Measurements from ENCODE around the gene CD59.
"Not testable (repeated sequence)": the region's sequence is repeated elsewhere in the genome, so short reads cannot be mapped to it uniquely, and the experiment has no call there.

CD59 gene

DNA sequence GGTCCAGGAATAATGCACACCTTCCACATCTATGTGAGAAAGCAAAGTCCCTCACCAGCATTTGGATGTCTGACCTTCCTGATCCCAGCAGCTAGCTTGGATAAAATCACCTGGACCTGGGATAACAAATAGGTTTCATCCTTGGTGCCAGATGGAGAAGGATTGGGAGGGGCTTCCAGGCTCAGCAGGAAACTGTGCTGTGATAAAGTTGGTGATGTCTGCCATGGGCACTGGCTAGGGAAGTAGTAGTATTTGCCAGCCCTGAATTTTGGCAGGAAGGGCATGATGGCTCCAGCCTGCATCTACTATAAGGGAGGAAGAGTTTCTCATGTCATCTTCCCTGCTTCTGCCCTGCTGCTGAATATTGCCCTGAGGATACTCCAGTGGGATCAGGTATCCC, 73.1 kb downstream of the CD59 start:
- no peak overlapping the region for H3K27ac ChIP-seq
- no peaks in the 10 kb centered on the region for H3K9me3 ChIP-seq
- H3K4me1 ChIP-seq (ENCODE audit: control insufficient read depth in 1 of 2, insufficient read depth in 1 of 2, low read depth in 1 of 2, low read length in 1 of 2), result no peaks in the 10 kb centered on the region
- H3K27me3 ChIP-seq, result peaks cover 37% of the 10 kb centered on the region
- TF ChIP-seq, protein P1, sequence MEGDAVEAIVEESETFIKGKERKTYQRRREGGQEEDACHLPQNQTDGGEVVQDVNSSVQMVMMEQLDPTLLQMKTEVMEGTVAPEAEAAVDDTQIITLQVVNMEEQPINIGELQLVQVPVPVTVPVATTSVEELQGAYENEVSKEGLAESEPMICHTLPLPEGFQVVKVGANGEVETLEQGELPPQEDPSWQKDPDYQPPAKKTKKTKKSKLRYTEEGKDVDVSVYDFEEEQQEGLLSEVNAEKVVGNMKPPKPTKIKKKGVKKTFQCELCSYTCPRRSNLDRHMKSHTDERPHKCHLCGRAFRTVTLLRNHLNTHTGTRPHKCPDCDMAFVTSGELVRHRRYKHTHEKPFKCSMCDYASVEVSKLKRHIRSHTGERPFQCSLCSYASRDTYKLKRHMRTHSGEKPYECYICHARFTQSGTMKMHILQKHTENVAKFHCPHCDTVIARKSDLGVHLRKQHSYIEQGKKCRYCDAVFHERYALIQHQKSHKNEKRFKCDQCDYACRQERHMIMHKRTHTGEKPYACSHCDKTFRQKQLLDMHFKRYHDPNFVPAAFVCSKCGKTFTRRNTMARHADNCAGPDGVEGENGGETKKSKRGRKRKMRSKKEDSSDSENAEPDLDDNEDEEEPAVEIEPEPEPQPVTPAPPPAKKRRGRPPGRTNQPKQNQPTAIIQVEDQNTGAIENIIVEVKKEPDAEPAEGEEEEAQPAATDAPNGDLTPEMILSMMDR (IDR thresholded peaks at IDR 0.05), result no peak
- no peaks in the 10 kb centered on the region for H3K36me3 ChIP-seq
- H3K4me3 ChIP-seq (ENCODE audit: low read depth in 1 of 2, low read length in 1 of 2), result no peak overlapping the region

- H3K36me3 ChIP-seq; H3K27ac ChIP-seq; H3K9me3 ChIP-seq; H3K4me1 ChIP-seq (ENCODE audit: control insufficient read depth in 1 of 2, insufficient read depth in 1 of 2, low read depth in 1 of 2, low read length in 1 of 2); H3K4me3 ChIP-seq (ENCODE audit: low read depth in 1 of 2, low read length in 1 of 2): not testable (repeated sequence)
- peaks cover 39% of the 10 kb centered on the region for H3K27me3 ChIP-seq
Observed at GRCh38 chr11:33661526-33661925, 74.7 kb downstream of the CD59 start.

GRCh38 chr11:33660962-33661361, 75.3 kb downstream of the CD59 start:
- Histone ChIP-seq H3K36me3 (no peaks in the 10 kb centered on the region), H3K4me1 (ENCODE audit: control insufficient read depth in 1 of 2, insufficient read depth in 1 of 2, low read depth in 1 of 2, low read length in 1 of 2) (no peaks in the 10 kb centered on the region), H3K27me3 (peaks cover 40% of the 10 kb centered on the region), H3K27ac (no peak overlapping the region), H3K9me3 (no peaks in the 10 kb centered on the region), H3K4me3 (ENCODE audit: low read depth in 1 of 2, low read length in 1 of 2) (no peak overlapping the region)
- TF ChIP-seq, protein P1 (IDR thresholded peaks at IDR 0.05), result no peak

- H3K27me3 ChIP-seq, result peaks cover 46% of the 10 kb centered on the region
Observed at GRCh38 chr11:33659370-33660139, 76.7 kb downstream of the CD59 start.

DNA sequence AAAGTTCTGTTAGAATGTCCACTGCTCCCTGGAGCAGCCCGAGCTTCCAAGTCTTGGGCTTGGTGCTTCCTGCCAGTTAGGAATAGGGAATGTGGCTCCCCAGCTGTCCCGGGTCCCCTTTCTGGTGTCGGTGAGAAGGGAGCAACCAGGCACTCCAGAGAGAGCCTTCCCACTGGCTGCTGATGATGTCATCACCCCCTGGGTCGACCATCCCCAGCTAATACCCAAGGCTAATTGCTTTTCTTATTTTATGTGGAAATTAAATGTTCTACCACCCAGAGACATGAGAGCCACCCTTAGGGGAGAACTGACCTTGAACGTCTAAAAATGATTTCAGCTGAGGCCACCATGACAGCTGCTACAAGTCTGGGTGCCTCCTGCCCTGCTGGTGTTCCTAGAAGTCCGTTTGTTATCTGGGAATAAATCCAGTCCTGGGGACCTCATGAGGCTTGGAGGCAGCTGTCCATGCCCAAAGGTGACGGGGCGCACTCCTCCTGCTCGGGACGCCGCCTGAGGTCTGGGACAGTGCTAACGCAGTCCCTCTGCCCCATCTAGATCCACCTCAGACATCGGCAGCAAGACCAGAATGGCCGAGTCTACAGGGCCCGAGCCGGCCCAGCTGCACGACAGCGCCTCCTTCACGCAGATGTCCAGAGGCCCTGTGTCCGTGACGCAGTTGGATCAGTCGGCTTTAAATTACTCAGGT, 77.9 kb downstream of the CD59 start:
- TF ChIP-seq, protein P1 (IDR thresholded peaks at IDR 0.05), result no peak
- Histone ChIP-seq H3K4me3 (ENCODE audit: low read depth in 1 of 2, low read length in 1 of 2) (no peak overlapping the region), H3K27me3 (peaks cover 40% of the 10 kb centered on the region), H3K27ac (no peak overlapping the region), H3K9me3 (no peaks in the 10 kb centered on the region), H3K36me3 (no peaks in the 10 kb centered on the region), H3K4me1 (ENCODE audit: control insufficient read depth in 1 of 2, insufficient read depth in 1 of 2, low read depth in 1 of 2, low read length in 1 of 2) (no peaks in the 10 kb centered on the region)

More at GRCh38 chr11:33659370-33660139, 76.7 kb downstream of the CD59 start:
- Histone ChIP-seq H3K4me1 (ENCODE audit: control insufficient read depth in 1 of 2, insufficient read depth in 1 of 2, low read depth in 1 of 2, low read length in 1 of 2) (no peaks in the 10 kb centered on the region), H3K9me3 (no peaks in the 10 kb centered on the region), H3K4me3 (ENCODE audit: low read depth in 1 of 2, low read length in 1 of 2) (no peak overlapping the region), H3K36me3 (no peaks in the 10 kb centered on the region), H3K27ac (no peak overlapping the region)
- TF ChIP-seq, protein P1 (IDR thresholded peaks at IDR 0.05), result no peak

- Histone ChIP-seq H3K36me3 (no peaks in the 10 kb centered on the region), H3K4me1 (ENCODE audit: control insufficient read depth in 1 of 2, insufficient read depth in 1 of 2, low read depth in 1 of 2, low read length in 1 of 2) (no peaks in the 10 kb centered on the region), H3K27ac (no peak overlapping the region), H3K27me3 (peaks cover 39% of the 10 kb centered on the region), H3K4me3 (ENCODE audit: low read depth in 1 of 2, low read length in 1 of 2) (no peak overlapping the region), H3K9me3 (no peaks in the 10 kb centered on the region)
- TF ChIP-seq, protein P1 (IDR thresholded peaks at IDR 0.05), result no peak
Observed at GRCh38 chr11:33657757-33658156, 78.5 kb downstream of the CD59 start.
